Mesothelial cell of epicardium (in vitro differentiated cells): Measurements from ENCODE around the gene UFSP1. TPM values are rescaled to one million over a fixed set of nuclear protein-coding genes. Genes with fewer than 3 reads are reported as not detected.
A peak's percentile ranks its signal among the peaks of the same experiment; 100 is the strongest.

Source experiments
- DNase-seq, 2 experiments: peaks; one replicate each; pipeline ENCODE4 v3.0.0; 2021; ENCODE audit warnings: low spot score in 2 of 2; ENCODE audit not compliant: unreplicated experiment in 2 of 2
- H3K27ac Mint-ChIP-seq: 2 replicates; pipeline ENCODE4 v1.8.0; 2021; ENCODE audit warnings: mixed read lengths
- H3K27me3 Mint-ChIP-seq: 2 replicates; pipeline ENCODE4 v1.8.0; 2021; ENCODE audit warnings: low read depth, mixed read lengths
- H3K36me3 Mint-ChIP-seq: 2 replicates; pipeline ENCODE4 v1.8.0; 2021; ENCODE audit warnings: mixed read lengths
- H3K4me1 Mint-ChIP-seq: 2 replicates; pipeline ENCODE4 v1.8.0; 2021; ENCODE audit warnings: mixed read lengths
- H3K4me3 Mint-ChIP-seq: 2 replicates; pipeline ENCODE4 v1.8.0; 2021; ENCODE audit warnings: mild to moderate bottlenecking, moderate library complexity, mixed read lengths
- H3K9me3 Mint-ChIP-seq: 2 replicates; pipeline ENCODE4 v1.8.0; 2021; ENCODE audit warnings: mixed read lengths
- CTCF ChIP-seq: fragments of 200-600 bp; sonication (generic); IDR thresholded peaks from one replicate; pipeline ENCODE4 v1.5.0; 2021; ENCODE audit warnings: antibody characterized with exemption; ENCODE audit not compliant: unreplicated experiment
- total RNA-seq: library from RNA; stranded (reverse); gene quantifications from 3 replicates; pipeline ENCODE4 v1.2.1, GENCODE V29; 2021

The UFSP1 gene
- total RNA-seq, 1 donor from 2014 or later, result 6.0 TPM

- no peak overlapping the region for H3K4me3 Mint-ChIP-seq
- H3K27ac Mint-ChIP-seq, result no peak overlapping the region
- peaks cover 22% of the 10 kb centered on the region for H3K4me1 Mint-ChIP-seq
- H3K27me3 Mint-ChIP-seq, result no peaks in the 10 kb centered on the region
- no peaks in the 10 kb centered on the region for H3K9me3 Mint-ChIP-seq
- no peak for TF ChIP-seq CTCF
- peaks cover 67% of the 10 kb centered on the region for H3K36me3 Mint-ChIP-seq
- no peak for DNase-seq
Measured at GRCh38 chr7:100882785-100883526, 6.6 kb downstream of the UFSP1 start.

GRCh38 chr7:100882201-100882600, 7.3 kb downstream of the UFSP1 start:
- TF ChIP-seq CTCF, result no peak
- Mint-ChIP-seq H3K27ac (no peak overlapping the region), H3K9me3 (no peaks in the 10 kb centered on the region), H3K27me3 (no peaks in the 10 kb centered on the region), H3K4me3 (no peak overlapping the region), H3K36me3 (peaks cover 62% of the 10 kb centered on the region), H3K4me1 (peaks cover 19% of the 10 kb centered on the region)
- no peak for DNase-seq

- no peak for TF ChIP-seq CTCF
- no peak for DNase-seq
- no peaks in the 10 kb centered on the region for H3K27me3 Mint-ChIP-seq
- no peak overlapping the region for H3K4me3 Mint-ChIP-seq
- H3K27ac Mint-ChIP-seq, result no peak overlapping the region
- peaks cover 25% of the 10 kb centered on the region for H3K4me1 Mint-ChIP-seq
- H3K9me3 Mint-ChIP-seq, result no peaks in the 10 kb centered on the region
- peaks cover 56% of the 10 kb centered on the region for H3K36me3 Mint-ChIP-seq
Measured at GRCh38 chr7:100881136-100881535, 8.4 kb downstream of the UFSP1 start.

- Mint-ChIP-seq H3K9me3 (no peaks in the 10 kb centered on the region), H3K4me3 (no peak overlapping the region), H3K27ac (peak overlapping the region; percentile 11), H3K4me1 (peaks cover 28% of the 10 kb centered on the region), H3K27me3 (no peaks in the 10 kb centered on the region), H3K36me3 (peaks cover 52% of the 10 kb centered on the region)
- no peak for TF ChIP-seq CTCF
- no peak for DNase-seq
Measured at GRCh38 chr7:100880645-100881044, 8.9 kb downstream of the UFSP1 start.

- no peak overlapping the region for H3K4me3 Mint-ChIP-seq
- peaks cover 35% of the 10 kb centered on the region for H3K4me1 Mint-ChIP-seq
- TF ChIP-seq CTCF, result no peak
- H3K27ac Mint-ChIP-seq, result peak overlapping the region; percentile 37
- peaks cover 44% of the 10 kb centered on the region for H3K36me3 Mint-ChIP-seq
- H3K27me3 Mint-ChIP-seq, result no peaks in the 10 kb centered on the region
- no peaks in the 10 kb centered on the region for H3K9me3 Mint-ChIP-seq
- no peak for DNase-seq
Measured at GRCh38 chr7:100879685-100880261, 9.7 kb downstream of the UFSP1 start.
